Kidney (tissue), 14 donors: ENCODE measurements around the gene ADAMTS10. TPM values are rescaled to one million over a fixed set of nuclear protein-coding genes. Genes with fewer than 3 reads are reported as not detected.

Experiments
- DNase-seq, 5 donors: peaks; one replicate each; pipeline ENCODE4 v3.0.0-alpha.2; 2013 to 2020
- FAIRE-seq: peaks from 2 replicates; lab custom pipeline; 2012; peaks lifted over from hg19 to GRCh38; lab: Jason Lieb, UNC
- H3K27ac ChIP-seq, 2 donors: one replicate each; pipeline ENCODE4 v1.7.0; 2013; ENCODE audit warnings: low read depth in 2 of 2, low read length in 2 of 2, inconsistent platforms in 1 of 2
- H3K27me3 ChIP-seq: one replicate; pipeline ENCODE4 v1.7.1; 2013; ENCODE audit warnings: low read length, inconsistent platforms; ENCODE audit not compliant: control insufficient read depth, insufficient read depth
- H3K36me3 ChIP-seq, 3 donors: one replicate each; pipeline versions ENCODE4 v1.7.0 to v1.7.1; 2013; ENCODE audit warnings: low read length in 3 of 3, control low read depth in 1 of 3, inconsistent platforms in 1 of 3; ENCODE audit not compliant: insufficient read depth in 3 of 3, control insufficient read depth in 2 of 3
- H3K4me1 ChIP-seq, 3 donors: one replicate each; pipeline versions ENCODE4 v1.7.0 to v1.7.1; 2013; ENCODE audit warnings: low read length in 3 of 3, inconsistent platforms in 1 of 3, low read depth in 1 of 3; ENCODE audit not compliant: control insufficient read depth in 2 of 3, insufficient read depth in 2 of 3
- H3K4me3 ChIP-seq, 3 donors: one replicate each; pipeline versions ENCODE4 v1.7.0 to v1.8.1; 2013; ENCODE audit warnings: low read length in 3 of 3, control low read depth in 1 of 3, inconsistent platforms in 1 of 3
- H3K9ac ChIP-seq, 3 donors: one replicate each; pipeline versions ENCODE4 v1.7.0 to v1.7.1; 2013; ENCODE audit warnings: low read length in 3 of 3, control low read depth in 1 of 3, inconsistent platforms in 1 of 3
- H3K9me3 ChIP-seq, 3 donors: one replicate each; pipeline versions ENCODE4 v1.7.0 to v1.7.1; 2013; ENCODE audit warnings: low read length in 3 of 3, control low read depth in 1 of 3, inconsistent platforms in 1 of 3; ENCODE audit not compliant: control insufficient read depth in 2 of 3, insufficient read depth in 1 of 3
- CTCF ChIP-seq: IDR thresholded peaks from 3 replicates; pipeline ENCODE4 v1.5.1; 2012; ENCODE audit warnings: mild to moderate bottlenecking, moderate library complexity, borderline replicate concordance; ENCODE audit not compliant: insufficient read depth; ENCODE audit errors: extremely low read depth
- intact Hi-C: fragments of 100-400 bp; cut with DNase I; formaldehyde crosslinking; loops from one replicate; pipeline ENCODE4 v1.11.1; 2022
- polyA plus RNA-seq: library from polyadenylated mRNA; stranded (reverse); fragments of 350-450 nt; fragmentation: Illumina TruSeq; extraction: RNeasy Lipid Tissue Mini Kit (QIAGEN cat#74804); gene quantifications from one replicate; pipeline ENCODE4 v1.2.3, GENCODE V29; 2014; ENCODE audit warnings: low read depth, low replicate concordance; ENCODE audit not compliant: insufficient read depth
- total RNA-seq: library from RNA; stranded (reverse); fragmentation: NEBNext Ultra II Directional; extraction: Animal tissue kit (Norgen Biotek cat#: 25700); gene quantifications from one replicate; pipeline ENCODE4 v1.2.1, GENCODE V29; 2021
- donor health status: control.
- donor health status: control.
- donor health status: control.
- donor health status: control.
- donor health status: control.
- donor health status: DM: yes; HTN: yes; CAD: no.
- donor health status: Normal renal cell carcinoma (clear cell type).

ADAMTS10 gene
- total and polyA plus RNA-seq, 2 donors from 2014 or later: 8.9 to 48.8 TPM

GRCh38 chr19:8578642-8579265 lies 31.8 kb downstream of the ADAMTS10 start:
- intact Hi-C loops: no loop called here
- Histone ChIP-seq H3K27me3 (no peaks in the 10 kb centered on the region), H3K4me1 (no peaks in the 10 kb centered on the region), H3K9ac (no peak overlapping the region), H3K9me3 (no peaks in the 10 kb centered on the region), H3K4me3 (no peak overlapping the region), H3K36me3 (no peaks in the 10 kb centered on the region), H3K27ac (no peak overlapping the region)
- DNase-seq: peak; percentile 77 to 88 (median 83)
- FAIRE-seq: no peak
- TF ChIP-seq CTCF: peak; percentile 79

- Histone ChIP-seq H3K9me3 (no peaks in the 10 kb centered on the region), H3K27me3 (no peaks in the 10 kb centered on the region), H3K36me3 (no peaks in the 10 kb centered on the region), H3K27ac (no peak overlapping the region), H3K9ac (no peak overlapping the region), H3K4me3 (no peak overlapping the region), H3K4me1 (no peaks in the 10 kb centered on the region)
- FAIRE-seq (no peak), DNase-seq (no peak)
- intact Hi-C loops: no loop called here
- TF ChIP-seq CTCF: no peak
These were observed 32.8 kb downstream of the ADAMTS10 start for GRCh38 chr19:8577741-8578140.

- FAIRE-seq (no peak), DNase-seq (peak in 1 of 5 donors; percentile 82)
- no peaks in the 10 kb centered on the region for H3K27me3 ChIP-seq
- H3K9me3 ChIP-seq: no peaks in the 10 kb centered on the region
- no peaks in the 10 kb centered on the region for H3K4me1 ChIP-seq
- H3K4me3 ChIP-seq: peak within 1 kb of the TSS in 1 of 3 donors; percentile 50
- no peak for TF ChIP-seq CTCF
- no peak within 1 kb of the TSS for H3K9ac ChIP-seq
- intact Hi-C loops: no loop called here
- H3K27ac ChIP-seq: peak within 1 kb of the TSS in 1 of 2 donors; percentile 42
- no peaks in the 10 kb centered on the region for H3K36me3 ChIP-seq
These were observed 33.3 kb downstream of the ADAMTS10 start, which contains the start of gene MYO1F for GRCh38 chr19:8577247-8577646. MYO1F (minus strand) TSS chr19:8577442; CDS start chr19:8577309, 133 bp downstream.
